Gastrocnemius medialis (tissue), 4 donors: ENCODE data around the gene GRIA3. TPM values are rescaled to one million over a fixed set of nuclear protein-coding genes. Genes with fewer than 3 reads are reported as not detected.

Source experiments
- ATAC-seq, 2 donors: fragments of 150-250 bp; one replicate each; pipeline ENCODE4 v1.9.1; 2016
- DNase-seq, 2 donors: peaks; one replicate each; pipeline ENCODE4 v3.0.0-alpha.2; 2019
- H3K27ac ChIP-seq, 4 donors: fragments of 200-600 bp; sonication (generic); 1 replicate in 1 of 4; 2 replicates in 3 of 4; pipeline ENCODE4 v1.5.1; 2016 to 2018; ENCODE audit warnings: mild to moderate bottlenecking in 2 of 4, moderate library complexity in 1 of 4
- H3K27me3 ChIP-seq, 3 donors: fragments of 200-600 bp; sonication (generic) in 2 of 3; 1 replicate in 1 of 3; 2 replicates in 2 of 3; pipeline versions ENCODE4 v1.5.1 to v1.6.0; 2016 to 2019; ENCODE audit warnings: mild to moderate bottlenecking in 1 of 3, moderate library complexity in 1 of 3
- H3K36me3 ChIP-seq, 2 donors: fragments of 200-600 bp; sonication (generic) in 1 of 2; one replicate each; pipeline ENCODE4 v1.5.1; 2017 to 2018
- H3K4me1 ChIP-seq, 2 donors: fragments of 200-600 bp; sonication (generic) in 1 of 2; one replicate each; pipeline ENCODE4 v1.5.1; 2016 to 2017; ENCODE audit warnings: mild to moderate bottlenecking in 2 of 2
- H3K4me3 ChIP-seq, 4 donors: fragments of 200-600 bp; sonication (generic) in 3 of 4; 1 replicate in 1 of 4; 2 replicates in 3 of 4; pipeline ENCODE4 v1.5.1; 2016 to 2019; ENCODE audit warnings: mild to moderate bottlenecking in 2 of 4
- H3K9me3 ChIP-seq, 3 donors: fragments of 200-600 bp; sonication (generic) in 2 of 3; 1 replicate in 1 of 3; 2 replicates in 2 of 3; pipeline ENCODE4 v1.5.1; 2016 to 2019
- CTCF ChIP-seq, 5 experiments: fragments of 450-650 bp in 3 of 5; fragments of 200-600 bp in 2 of 5; sonication (generic) in 2 of 5; IDR thresholded peaks in 4 of 5; conservative IDR thresholded peaks in 1 of 5; 1 replicate in 4 of 5; 2 replicates in 1 of 5; pipeline ENCODE4 v1.5.1; 2016 to 2019; ENCODE audit warnings: antibody characterized with exemption in 5 of 5, mild to moderate bottlenecking in 3 of 5, moderate library complexity in 3 of 5
- POLR2A ChIP-seq, 2 donors: fragments of 450-650 bp; IDR thresholded peaks; one replicate each; pipeline ENCODE4 v1.6.1; 2017; ENCODE audit warnings: antibody characterized with exemption in 2 of 2, mild to moderate bottlenecking in 2 of 2, moderate library complexity in 2 of 2
- in situ Hi-C, 4 donors: fragments of 200-750 bp; cut with MboI; loops; one replicate each; pipeline versions ENCODE4 v1.15.0 to v1.8.0; 2017; ENCODE audit warnings: low sequenced_read_pairs in 4 of 4
- intact Hi-C: fragments of 100-400 bp; cut with DNase I; formaldehyde crosslinking; loops from one replicate; pipeline ENCODE4 v1.15.1; 2023; ENCODE audit warnings: low total_unique reads
- total RNA-seq, 4 donors: library from RNA; depleted of rRNA; stranded (reverse); fragments of >200 nt; gene quantifications; one replicate each; pipeline versions ENCODE4 v1.1.0 to v1.2.3, GENCODE V29; 2016

GRIA3 gene
- total RNA-seq, 4 donors from 2014 or later, result 0.05 to 0.24 (median 0.09) TPM; not detected in 1

- TF ChIP-seq POLR2A (IDR thresholded peaks at IDR 0.05) (no peak), CTCF (IDR thresholded peaks at IDR 0.05 in 4 of 5, conservative IDR thresholded peaks at IDR 0.05 in 1 of 5) (no peak)
- ATAC-seq (no peak), DNase-seq (no peak)
- Histone ChIP-seq H3K4me1 (no peaks in the 10 kb centered on the region), H3K9me3 (no peaks in the 10 kb centered on the region), H3K27me3 (no peaks in the 10 kb centered on the region), H3K36me3 (no peaks in the 10 kb centered on the region), H3K27ac (no peak overlapping the region), H3K4me3 (no peak overlapping the region)
- intact Hi-C loops (no loop called here), in situ Hi-C loops (no loop called here)
These were observed 291.1 kb downstream of the GRIA3 start for GRCh38 chrX:123475068-123475724.

GRCh38 chrX:123476611-123477219 lies 292.6 kb downstream of the GRIA3 start:
- Histone ChIP-seq H3K27ac (no peak overlapping the region), H3K9me3 (no peaks in the 10 kb centered on the region), H3K36me3 (no peaks in the 10 kb centered on the region), H3K27me3 (no peaks in the 10 kb centered on the region), H3K4me1 (no peaks in the 10 kb centered on the region), H3K4me3 (no peak overlapping the region)
- TF ChIP-seq CTCF (IDR thresholded peaks at IDR 0.05 in 4 of 5, conservative IDR thresholded peaks at IDR 0.05 in 1 of 5) (no peak), POLR2A (IDR thresholded peaks at IDR 0.05) (no peak)
- ATAC-seq (no peak), DNase-seq (no peak)
- in situ Hi-C loops, result no loop called here
- intact Hi-C loops, result no loop called here

GRCh38 chrX:123477673-123478072 lies 293.6 kb downstream of the GRIA3 start:
- Histone ChIP-seq H3K4me1 (no peaks in the 10 kb centered on the region), H3K4me3 (no peak overlapping the region), H3K27me3 (no peaks in the 10 kb centered on the region), H3K27ac (no peak overlapping the region), H3K36me3 (no peaks in the 10 kb centered on the region), H3K9me3 (no peaks in the 10 kb centered on the region)
- TF ChIP-seq POLR2A (IDR thresholded peaks at IDR 0.05) (no peak), CTCF (IDR thresholded peaks at IDR 0.05 in 4 of 5, conservative IDR thresholded peaks at IDR 0.05 in 1 of 5) (no peak)
- ATAC-seq, result no peak
- intact Hi-C loops (no loop called here), in situ Hi-C loops (no loop called here)
- DNase-seq, result no peak

- in situ Hi-C loops, result no loop called here
- Histone ChIP-seq H3K4me3 (no peak overlapping the region), H3K27ac (no peak overlapping the region), H3K4me1 (no peaks in the 10 kb centered on the region), H3K27me3 (no peaks in the 10 kb centered on the region), H3K36me3 (no peaks in the 10 kb centered on the region), H3K9me3 (no peaks in the 10 kb centered on the region)
- TF ChIP-seq CTCF (IDR thresholded peaks at IDR 0.05 in 4 of 5, conservative IDR thresholded peaks at IDR 0.05 in 1 of 5), result no peak
- ATAC-seq, result no peak
- intact Hi-C loops, result no loop called here
- DNase-seq, result no peak
These were observed 298.1 kb downstream of the GRIA3 start for GRCh38 chrX:123481913-123482851.
